GM21737 (cell line): ENCODE results near the gene CAV2.
A peak's percentile ranks its signal among the peaks of the same experiment; 100 is the strongest.

ENCODE experiments used
- ATAC-seq: cut with Tn5 transposase; IDR thresholded peaks from one replicate; pipeline ENCODE4 v1.9.1; 2021; ENCODE audit warnings: mild to moderate bottlenecking, moderate library complexity; ENCODE audit not compliant: unreplicated experiment

CAV2 gene

DNA sequence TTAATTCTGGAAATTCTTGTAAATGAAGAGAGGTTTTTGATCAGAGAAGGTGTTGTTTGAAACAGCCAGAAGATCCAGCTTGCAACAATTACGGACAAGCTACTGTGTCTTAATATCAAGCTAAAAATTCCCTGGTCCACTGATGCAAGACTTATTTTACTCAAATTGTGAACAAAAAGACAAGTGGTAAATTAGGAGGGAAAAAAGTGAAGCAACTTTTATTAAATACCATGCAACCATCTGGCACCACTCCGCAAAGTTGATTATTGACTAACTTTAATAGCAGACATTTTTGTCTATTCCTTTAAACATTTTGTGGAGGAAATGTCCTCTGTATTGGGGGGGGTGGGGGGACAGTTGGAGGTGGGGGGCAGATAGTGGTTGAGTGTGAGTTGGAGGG, 5.1 kb upstream of the CAV2 start:
- no peak for ATAC-seq

DNA sequence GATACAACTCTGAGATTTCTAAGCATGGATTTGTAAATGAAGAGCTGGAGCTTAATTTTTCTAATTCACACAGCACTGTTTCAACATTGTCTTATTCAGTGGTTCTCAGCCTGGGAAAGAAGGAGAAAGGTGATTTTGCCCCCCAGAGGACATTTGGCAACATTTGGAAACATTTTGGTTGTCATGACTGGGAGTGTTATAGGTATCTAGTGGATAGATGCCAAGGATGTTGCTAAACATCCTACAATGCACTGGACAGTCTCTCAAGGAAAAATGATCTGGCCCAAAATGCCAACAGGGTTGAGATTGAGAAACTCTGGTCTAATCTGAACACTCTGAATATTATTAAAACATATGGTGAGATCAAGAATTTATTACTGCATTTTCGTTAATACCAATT, 3.8 kb upstream of the CAV2 start:
- no peak for ATAC-seq

DNA sequence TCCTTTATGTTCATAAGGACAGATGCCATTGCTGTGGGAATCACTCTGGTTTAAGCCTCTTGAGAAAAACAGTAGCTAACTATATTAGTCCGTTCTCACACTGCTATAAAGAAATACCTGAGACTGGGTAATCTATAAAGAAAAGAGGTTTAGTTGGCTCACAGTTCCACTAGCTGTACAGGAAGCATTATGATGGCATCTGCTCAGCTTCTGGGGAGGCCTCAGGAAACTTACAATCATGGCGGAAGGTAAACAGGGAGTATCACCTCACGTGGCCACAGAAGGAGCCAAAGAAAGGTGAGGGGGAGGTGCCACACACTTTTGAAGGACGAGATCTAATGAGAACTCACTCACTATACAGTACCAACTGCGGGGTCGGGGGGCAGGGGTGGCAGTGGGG, 2.9 kb upstream of the CAV2 start:
- ATAC-seq, result no peak

DNA sequence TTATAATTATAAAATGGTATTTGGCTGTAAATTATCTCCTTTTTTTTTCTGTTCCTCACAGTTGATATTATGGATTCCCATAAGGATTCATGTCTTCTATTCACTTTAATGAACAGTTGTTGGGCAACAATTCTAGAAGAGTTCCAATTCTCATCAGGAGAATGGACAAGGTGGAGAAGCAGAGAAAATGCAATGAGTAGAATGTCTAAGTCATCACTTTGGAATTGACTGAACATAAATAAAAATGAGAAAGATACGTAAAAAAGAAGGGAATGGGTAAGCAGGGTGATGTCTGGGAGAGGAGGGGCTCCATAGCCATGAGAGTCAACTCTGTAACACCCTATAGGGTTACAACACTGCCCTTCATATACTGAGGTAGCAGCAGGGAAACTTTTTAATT, 1.8 kb upstream of the CAV2 start:
- ATAC-seq, result no peak

DNA sequence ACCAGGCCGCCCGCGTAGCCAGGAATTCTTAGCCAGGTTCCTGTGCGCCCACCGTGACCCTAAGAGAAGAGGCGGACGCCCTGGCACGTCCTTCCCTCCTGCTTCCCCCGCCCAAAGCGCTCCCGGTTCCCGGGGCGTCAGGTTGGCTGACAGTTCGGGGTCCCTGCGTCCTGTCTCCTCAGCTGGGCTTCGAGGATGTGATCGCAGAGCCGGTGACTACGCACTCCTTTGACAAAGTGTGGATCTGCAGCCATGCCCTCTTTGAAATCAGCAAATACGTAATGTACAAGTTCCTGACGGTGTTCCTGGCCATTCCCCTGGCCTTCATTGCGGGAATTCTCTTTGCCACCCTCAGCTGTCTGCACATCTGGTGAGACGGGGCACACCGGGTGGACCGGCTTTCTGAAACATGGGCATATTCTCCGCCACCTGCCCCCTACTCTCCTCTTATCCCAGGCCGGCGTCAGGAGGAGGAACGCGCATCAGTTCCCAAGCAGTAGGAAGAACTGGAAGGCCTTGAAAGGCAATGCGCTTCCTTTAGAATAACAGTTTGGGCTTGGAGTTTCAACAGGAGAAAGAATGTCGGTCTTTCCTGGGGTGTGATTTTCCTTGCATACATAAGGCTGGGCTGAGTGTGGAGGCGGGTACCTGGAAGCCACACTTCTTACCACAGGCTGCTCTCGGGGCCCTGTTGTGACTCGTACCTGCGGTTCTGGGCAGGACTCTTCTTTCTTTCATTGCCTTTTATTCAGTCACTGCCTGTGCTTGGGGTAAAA, 728 bp downstream of the CAV2 start:
- ATAC-seq, result no peak

DNA sequence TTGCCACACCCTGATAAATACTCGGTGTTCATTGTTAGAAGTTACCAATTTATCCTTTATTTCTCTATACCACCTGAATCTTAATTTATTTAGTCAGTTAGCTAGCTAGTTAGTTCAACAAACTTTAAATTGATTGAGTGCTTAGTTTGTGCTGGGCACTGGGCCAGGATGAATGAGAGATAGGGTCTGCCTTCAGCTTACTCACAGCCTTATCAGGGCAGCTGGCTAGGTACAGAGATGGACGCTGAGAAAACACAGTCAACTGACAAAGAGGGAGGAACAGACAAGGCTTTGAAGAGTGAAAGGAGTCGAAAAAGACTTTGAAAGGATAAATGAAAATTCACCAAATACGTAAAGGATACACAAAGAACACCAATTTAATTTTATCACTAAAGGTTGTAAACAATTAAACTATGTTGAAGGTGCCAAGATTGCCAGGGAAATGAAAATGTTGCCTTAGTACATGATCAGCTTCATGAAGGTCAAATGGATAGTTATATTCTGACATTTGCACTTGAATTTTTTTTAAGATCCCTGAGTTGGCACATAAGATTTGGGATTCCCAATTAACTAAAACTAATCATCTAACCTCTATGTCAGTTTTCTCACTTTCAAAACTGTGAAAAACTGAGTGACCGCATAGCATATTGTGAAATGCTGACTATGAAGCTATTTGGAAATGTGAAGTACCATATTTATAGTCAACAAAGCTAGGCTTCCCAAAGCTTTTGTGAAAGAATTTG, 2.1 kb downstream of the CAV2 start:
- ATAC-seq, result no peak

DNA sequence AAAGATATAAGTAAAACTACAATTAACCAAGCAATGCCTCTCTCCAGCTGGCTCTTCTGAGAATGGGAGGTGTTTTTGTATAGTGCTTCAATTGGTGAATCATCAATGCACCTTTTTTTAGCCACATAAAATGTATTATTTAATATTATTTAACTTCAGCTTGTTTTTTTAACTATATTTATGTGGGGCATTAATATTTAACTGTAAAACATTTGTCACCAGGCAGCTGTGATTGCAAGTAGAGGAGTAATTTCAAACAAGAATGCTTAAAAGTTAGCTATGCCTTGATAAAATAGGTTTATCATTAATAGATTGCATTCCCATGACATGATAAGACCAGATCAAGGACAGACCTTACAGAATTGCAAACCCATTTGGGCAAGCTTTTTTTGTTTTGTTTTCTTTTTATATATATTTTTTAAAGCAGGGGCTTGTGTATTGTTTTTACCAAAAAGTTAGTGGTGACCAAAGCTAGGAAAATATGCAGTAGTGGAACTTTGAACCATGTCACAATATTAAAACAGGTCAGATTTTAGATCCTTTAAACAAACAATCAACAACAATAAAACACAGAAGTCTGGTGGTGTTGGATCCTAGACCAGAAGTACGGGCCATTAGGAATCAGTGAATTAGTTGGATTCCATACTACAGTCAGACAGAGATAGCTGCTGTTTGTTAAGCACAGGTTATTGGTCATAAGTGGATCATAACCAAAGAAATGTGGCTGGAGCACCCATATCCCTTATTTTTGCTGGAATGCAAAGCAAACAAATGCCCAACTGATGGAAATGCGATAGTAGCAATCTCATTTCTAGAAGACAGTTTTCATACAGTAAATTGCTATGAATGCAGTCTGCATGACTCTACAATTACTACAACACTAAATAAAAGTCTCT, 2.9 kb downstream of the CAV2 start:
- no peak for ATAC-seq

DNA sequence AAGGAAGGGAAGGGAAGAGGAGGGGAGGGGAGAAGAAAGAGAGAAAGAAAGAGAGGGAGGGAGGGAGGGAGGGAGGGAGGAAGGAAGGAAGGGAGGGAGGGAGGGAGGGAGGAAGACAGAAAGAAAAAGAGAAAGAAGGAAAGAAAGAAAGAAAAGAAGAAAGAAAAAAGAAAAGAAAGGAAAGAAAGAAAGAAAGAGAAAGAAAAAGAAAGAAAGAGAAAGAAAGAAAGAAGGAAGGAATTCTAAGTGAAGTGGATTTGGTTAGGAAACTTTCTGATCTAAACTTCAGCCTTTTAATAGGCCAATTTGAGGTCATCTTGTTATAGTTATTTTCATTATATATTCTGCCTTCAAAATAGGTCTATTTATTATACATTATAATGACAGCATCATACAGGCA, 4.3 kb downstream of the CAV2 start:
- no peak for ATAC-seq

DNA sequence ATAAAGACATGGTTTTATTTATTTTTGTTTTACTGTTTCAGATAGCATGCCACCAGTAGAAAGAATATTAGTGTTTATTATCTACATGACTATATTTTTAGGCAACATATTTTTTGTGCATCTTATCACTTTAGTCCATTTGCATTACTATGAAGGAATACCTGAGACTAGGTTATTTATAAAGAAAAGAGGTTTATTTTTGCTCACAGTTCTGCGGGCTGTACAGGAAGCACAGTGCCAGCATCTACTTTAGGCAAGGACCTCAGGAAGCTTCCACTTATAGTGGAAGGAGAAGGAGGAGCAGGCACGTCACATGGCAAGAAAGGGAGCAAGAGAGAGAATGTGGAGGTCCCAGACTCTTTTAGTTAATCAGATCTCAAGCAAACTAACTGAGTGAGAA, 5.7 kb downstream of the CAV2 start:
- no peak for ATAC-seq

DNA sequence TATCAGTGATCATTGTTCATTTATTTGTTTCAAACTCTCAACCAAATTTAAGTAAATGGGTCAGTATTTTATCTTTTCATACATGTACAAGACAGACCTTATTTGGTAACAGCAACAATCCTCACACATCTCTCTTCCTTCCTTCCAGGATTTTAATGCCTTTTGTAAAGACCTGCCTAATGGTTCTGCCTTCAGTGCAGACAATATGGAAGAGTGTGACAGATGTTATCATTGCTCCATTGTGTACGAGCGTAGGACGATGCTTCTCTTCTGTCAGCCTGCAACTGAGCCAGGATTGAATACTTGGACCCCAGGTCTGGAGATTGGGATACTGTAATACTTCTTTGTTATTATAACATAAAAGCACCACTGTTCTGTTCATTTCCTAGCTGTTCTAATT, 6.3 kb downstream of the CAV2 start:
- ATAC-seq, result no peak

DNA sequence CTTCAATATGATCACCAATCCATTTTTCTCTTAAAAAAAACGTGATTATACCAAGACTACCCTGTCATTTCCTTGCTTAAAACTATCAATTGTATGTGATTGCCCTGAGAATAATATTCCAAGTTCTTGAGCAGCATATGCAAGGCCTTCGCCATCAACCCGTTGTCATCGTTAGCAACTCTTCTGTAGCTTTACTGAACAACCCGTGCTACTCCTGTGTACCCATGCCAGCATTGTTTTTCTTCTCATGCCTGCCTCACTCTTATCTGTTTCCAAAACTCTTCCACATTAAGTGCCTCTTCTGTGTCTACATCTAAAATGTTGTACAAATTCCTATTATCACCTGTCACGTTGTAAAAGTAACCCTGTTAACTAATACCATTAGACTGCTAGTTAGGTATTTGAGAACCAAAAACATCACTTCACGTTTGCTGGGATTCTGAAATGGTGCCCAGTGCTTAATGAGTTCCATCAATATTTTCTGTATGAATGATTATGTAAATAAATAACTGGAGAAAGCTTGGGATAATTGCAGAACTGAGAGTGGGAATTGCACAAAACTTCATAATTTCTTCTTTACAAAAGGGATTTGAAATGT, 10.5 kb downstream of the CAV2 start:
- no peak for ATAC-seq

DNA sequence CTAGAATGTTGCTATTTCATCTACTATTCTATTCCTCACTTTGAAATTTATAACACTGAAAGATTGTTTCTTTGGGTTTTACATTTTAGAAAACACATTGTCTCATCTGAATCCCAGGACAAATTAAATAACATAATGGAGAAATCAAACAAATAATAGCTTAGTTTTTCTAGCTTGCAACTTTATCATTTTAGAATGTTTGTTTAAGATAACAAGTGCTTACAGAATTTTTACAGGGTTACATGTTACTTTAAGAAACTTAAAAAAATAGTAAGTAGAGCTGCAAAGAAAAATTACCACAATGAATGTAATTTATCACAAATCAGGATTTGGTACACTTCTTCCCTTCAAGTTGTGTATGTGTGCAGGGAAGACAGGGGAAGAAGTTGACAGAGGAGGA, 11.3 kb downstream of the CAV2 start:
- ATAC-seq, result no peak

DNA sequence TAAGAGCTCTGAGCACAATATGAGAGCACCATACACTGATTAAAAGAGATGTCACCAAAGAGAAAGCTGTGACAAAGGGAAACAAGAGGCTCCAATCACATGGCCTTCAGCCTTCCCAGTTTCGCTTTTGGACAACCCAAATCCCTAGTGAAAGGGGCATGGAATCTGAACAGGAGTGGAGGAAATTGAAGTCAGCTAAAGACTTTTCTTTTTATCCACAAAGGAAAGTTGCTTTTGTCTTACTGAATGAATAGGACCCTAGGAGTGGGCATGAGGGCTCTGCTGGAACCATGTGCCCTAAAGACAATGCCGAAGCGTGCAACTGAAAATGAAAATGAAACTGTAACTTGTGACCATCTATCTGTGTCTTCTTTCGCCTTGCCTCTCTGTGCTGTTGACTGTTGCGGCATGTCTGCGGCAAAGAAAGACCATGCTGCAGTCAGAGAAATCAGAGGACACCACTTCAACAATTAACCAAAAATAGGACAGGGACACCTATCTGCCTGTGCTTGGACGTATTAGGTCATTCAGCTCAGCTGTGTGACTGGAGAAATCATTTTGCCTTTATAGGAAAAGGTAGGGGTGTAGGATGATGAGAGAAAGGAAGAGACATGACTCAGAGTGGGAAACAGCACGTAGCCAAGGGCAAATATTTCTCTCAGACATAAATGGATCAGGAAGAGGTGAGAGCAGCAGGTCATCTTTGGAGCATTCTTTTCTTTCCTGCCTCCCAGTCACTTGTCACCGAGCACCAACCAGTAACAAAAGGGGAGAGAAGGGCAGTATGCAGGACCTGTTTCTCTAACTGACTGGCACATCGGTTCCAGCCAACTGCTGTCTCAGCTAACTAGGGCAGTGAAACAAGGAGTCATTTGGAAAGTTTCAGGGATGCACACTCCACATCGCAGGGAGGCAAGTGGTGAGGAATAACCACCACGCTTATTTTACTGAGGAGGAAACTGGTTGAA, 12.3 kb downstream of the CAV2 start:
- peak; percentile 99 for ATAC-seq

DNA sequence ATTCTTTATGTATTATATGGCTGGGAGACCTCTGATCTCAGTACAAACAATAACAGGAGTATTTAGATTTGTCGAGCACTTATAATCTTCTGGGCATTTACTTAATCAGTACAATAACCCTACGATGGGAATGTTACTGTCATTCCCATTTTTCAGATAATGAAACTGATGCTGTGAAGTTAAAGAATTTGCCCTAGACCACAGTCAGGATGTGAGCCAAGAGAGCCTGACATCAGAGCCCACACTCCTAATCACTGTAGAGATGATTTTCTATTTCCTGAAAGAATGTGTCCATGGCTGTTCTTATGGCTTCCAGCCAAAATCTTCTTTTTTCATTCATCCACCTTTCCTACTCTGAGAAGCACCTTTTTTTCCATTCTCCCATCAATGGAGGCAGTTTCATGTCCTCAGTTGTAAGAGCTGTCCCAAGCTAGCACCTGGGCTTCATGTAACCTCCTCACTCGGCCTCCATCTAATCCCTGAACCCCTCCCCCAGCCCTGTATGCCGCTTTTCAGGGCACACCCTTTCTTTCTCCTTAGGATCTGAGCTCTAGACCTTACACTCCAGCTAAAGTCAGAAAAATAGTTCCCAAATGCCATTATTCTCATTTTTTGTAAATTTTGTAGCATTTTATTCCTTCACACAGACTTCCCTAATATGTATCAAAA, 13.1 kb downstream of the CAV2 start:
- ATAC-seq, result no peak

DNA sequence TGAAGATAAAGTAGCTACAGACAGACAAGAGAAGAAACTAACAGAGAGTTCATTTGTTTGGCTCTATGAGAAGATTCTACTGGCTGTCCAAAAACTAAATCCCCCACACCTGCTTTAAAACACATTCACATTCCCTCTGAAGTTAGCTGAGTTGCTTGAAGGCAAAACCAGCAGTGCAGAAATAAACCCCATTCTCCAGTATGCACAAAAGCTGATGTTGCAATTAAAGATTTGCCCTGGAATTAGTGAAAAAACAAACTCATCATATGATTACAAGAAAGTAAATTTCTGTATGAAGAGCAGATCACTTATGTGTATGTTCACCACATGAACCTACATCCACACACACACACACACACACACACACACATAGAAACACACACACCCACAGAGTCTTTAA, 16.0 kb downstream of the CAV2 start:
- no peak for ATAC-seq

DNA sequence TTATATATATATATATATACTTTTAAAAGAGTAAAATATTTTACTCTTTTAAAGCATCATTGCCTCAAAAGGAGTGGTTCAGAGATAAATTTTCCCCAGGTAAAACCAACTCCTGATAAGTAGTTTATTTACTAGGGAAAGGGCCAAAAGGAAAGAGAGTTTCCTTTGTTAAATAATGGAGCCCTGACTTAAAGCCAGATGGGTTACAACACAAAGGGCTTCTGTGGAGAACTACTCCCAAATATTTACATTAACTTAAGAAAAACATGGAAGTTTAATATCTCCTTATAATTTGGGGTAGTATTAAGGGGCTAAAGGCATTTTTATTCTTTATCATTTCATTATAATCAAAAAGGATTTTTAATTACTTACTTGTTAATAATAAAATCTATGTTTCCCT, 16.8 kb downstream of the CAV2 start:
- ATAC-seq, result no peak

DNA sequence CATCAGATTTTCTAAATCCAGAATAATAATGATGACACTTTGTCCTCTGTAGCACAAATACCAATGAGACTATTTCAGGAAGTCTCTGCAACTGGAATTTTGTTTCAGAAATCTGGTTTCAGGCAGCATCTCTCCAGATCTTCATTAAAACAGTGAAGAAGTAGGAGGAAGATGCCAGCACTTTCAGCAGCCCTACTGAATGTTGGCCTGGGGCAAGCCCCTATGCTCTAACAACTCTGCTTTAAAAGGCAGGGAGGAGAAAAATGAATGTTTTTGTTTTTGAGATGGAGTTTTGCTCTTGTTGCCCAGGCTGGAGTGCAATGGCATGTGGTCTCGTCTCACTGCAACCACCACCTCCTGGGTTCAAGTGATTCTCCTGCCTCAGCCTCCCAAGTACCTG, 18.1 kb downstream of the CAV2 start:
- no peak for ATAC-seq

DNA sequence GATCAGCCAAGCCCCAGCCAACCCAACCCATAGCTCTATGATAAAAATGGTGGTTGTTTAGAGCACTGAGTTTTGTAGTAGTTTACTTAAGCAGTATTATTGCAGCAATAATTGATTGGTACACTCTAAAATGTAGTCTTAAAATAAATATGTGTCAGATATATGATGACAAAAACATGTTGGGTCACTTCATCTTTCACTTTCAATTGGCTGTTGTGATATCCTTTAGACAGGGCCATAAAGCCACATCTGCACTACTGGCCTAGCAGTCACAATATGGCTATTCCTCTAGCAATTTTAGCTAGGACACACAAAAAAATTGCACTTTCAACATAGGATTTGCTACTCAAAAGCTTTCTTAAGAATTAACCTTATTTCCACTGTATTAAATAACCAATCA, 19.4 kb downstream of the CAV2 start:
- ATAC-seq, result no peak

DNA sequence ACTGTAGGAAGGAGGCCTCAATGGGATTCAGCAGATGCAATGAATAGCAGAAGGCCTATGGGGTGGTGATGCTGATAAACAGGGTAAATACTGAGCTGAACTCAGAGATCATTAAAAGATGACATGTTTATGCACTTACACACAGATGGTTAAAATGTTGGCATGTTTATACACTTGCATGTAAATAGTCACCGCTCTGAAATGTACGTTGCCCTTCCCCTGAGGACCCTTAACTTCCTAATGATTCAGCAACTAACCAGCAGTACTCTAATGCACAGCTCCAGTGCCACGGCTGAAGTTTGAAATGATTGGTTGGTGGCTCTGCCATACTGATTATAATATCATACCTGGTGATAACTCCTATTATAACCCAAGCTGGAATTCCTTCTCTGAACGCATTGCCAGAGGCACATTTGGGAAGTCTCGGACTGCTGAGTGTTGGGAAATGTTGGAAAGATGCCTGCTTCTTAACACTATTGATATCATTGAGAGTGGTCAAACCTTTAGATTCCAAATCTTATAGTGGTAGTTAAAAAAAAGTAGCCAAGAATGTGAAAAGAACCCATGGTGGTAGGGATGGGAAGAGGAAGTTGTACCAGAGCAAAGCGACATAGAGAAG, 21.6 kb downstream of the CAV2 start:
- ATAC-seq, result no peak
